NCI-H2107 (cell line): Measurements from ENCODE around the gene DTYMK.
A peak's percentile ranks its signal among the peaks of the same experiment; 100 is the strongest.

ENCODE experiments used
- DNase-seq: peaks from one replicate; lab custom pipeline; 2025; lab: John Stamatoyannopoulos, UW

Gene DTYMK

DNA sequence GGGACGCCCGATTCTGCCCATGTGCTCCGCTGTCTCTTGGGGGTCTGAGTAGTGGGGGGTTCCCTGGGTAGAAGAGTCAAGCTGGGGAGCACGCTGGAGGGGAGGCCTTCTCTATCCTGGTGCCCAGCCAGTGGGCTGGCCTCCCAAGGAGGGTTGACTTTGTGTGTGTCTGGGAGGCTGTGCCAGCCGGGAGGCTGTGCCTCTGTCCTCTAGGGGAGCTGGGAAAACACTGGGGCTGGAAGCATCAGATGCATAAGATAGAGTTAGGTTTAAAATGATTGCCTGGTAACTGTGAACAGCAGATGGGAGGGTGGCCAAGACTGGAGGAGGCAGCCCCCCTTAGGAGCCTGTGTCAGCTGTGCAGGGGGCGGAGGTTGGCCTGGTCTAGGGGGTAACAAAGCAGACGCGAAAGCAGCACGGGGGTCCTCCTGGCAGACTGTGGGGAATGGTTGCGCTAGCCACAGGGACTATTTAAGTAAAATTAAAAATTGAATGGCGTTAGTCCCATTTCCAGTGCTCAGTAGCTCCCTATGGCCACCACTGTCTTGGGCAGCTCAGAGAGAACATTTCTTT, 16.5 kb upstream of the DTYMK start:
- no peak for DNase-seq

DNA sequence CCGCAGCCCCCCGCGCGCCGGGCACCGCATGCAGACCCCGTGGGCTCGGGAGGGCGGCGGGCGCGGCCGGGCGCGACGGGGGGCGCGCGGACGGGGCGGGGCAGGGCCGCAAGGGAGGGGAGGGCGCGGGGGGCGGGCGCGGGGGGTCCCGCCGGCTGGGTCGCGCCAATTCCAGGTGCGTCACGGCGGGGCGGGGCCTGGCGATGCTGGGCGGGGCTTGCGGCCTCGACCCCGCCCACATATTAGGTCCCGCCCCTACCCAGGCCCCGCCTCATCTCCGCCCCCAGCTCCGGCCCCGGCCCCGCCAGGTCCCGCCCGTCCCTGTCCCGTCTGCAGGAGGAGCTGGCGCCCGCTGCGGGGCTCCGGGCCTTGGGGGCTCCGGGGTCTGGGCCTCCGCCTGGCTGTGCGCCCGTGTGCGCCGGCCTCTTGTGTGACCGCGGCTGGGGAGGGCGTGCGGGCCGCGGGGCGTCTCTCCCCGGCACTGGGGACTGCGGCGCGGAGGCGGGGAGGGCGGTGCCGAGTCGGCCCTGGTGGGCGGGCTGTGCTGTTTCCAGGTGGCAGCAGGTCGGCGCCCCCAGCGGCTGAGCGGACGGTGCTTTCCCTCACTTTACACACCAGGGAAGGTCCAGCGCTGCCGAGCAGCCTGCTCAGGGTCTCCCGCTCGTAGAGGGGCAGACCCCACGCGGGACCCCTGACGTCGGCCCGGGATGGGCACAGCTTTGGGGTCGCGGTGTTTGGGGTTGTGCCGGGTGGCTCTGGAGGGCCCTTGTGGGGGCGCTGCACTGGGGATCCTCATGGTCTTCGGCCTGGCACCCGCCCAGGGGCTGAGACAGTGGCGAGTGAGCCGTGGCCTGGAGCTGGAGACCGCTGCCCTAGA, 15.8 kb upstream of the DTYMK start:
- peak; percentile 70 for DNase-seq

- DNase-seq = peak; percentile 85
Measured at GRCh38 chr2:241701399-241702154, 15.0 kb upstream of the DTYMK start, which contains the start of gene ING5. Gene ING5 (plus strand): TSS chr2:241702039. CDS start chr2:241702066, 27 bp downstream.

DNA sequence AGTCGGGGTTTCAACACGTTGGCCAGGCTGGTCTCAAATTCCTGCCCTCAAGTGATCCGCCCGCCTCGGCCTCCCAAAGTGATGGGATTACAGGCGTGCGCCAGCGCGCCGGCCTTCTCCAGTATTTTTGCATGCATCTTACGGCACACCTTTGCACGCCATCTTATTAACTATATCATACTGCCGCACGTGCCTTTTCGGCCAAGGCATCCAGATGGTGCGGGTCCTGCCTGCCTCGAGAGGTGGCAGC, 14.5 kb upstream of the DTYMK start:
- no peak for DNase-seq

- no peak for DNase-seq
Measured at GRCh38 chr2:241695651-241696050, 9.0 kb upstream of the DTYMK start.

- DNase-seq = no peak
Measured at GRCh38 chr2:241692448-241692847, 5.8 kb upstream of the DTYMK start.

- no peak for DNase-seq
Measured at GRCh38 chr2:241690202-241690717, 3.6 kb upstream of the DTYMK start.

- DNase-seq = no peak
Measured at GRCh38 chr2:241689306-241689705, 2.7 kb upstream of the DTYMK start.

DNA sequence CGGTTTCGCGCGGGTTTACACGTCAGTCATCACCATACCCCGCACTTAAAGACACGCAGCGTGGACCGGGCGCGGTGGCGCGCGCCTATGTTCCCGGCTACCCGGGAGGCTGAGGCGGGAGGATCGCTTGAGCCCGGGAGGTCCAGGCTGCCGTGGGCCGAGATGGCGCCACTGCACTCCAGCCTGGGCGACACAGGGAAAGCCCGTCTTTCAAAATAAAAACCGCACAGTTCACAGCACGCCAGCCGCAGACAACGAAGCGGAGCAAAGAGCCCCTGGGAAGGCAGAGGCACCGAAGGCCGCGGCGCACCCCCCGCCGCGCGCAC, 328 bp downstream of the DTYMK start:
- no peak for DNase-seq

GRCh38 chr2:241680827-241681599, 5.6 kb downstream of the DTYMK start:
- no peak for DNase-seq

- no peak for DNase-seq
Measured at GRCh38 chr2:241680044-241680443, 6.6 kb downstream of the DTYMK start.

- no peak for DNase-seq
Measured at GRCh38 chr2:241678784-241679540, 7.7 kb downstream of the DTYMK start.

DNA sequence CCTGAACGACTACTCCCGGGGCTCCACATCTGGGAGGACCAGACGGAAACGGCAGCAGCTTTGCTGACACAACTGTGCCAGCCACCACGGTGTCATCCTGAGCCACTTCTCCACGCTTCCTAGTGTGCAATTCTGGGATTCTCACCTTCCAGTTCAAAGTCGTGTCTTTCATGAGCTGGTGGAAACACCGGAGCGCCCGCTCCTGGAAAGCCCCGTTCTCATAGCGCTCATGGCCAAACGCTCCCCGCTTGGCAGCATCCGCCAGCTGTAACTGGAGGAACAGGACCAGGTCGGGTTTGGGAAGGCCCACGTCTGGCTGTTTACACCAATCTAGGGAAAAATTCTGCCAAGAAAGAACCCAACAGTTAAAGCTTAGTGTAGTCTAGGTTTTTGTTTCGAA, 8.3 kb downstream of the DTYMK start:
- DNase-seq = no peak

DNA sequence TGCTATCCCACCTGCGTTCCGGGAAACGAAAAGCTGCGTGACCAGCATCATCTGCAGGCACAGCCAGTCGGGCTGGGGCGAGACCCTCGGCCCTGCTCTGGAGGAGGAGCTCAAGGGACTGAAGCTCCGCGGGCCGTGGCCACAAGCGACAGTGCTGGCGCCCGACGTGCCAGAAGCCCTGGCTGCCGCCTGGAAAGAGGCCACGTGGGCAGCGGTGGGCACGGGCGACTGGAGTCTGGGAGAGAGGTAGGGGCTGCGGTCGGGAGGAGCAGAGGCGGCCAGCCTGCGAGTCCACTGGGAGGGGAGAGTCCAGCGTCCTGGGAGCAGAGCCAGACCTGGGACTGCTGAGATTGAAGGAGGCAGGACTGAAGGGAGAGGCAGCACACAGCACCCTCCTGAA, 9.2 kb downstream of the DTYMK start:
- no peak for DNase-seq

DNA sequence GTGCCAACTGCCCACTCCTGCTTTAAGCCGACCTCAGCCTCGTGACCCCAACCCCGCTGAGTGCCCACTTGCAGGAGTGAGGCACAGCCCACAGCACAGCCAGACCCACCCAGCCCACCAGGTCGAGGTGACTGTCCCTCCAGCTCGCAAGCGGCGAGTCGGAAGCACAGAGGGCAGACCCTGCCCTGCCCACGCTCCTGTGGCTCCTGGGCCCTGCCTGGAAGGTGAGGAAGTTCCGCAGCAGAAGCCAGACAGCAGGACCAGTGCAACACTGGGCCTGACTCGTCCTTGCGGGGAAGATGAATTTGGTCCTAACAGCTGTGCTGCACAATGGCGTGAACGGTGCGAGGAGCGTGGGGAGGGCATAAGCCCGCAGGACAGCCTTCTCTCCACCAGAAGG, 9.9 kb downstream of the DTYMK start:
- no peak for DNase-seq

DNA sequence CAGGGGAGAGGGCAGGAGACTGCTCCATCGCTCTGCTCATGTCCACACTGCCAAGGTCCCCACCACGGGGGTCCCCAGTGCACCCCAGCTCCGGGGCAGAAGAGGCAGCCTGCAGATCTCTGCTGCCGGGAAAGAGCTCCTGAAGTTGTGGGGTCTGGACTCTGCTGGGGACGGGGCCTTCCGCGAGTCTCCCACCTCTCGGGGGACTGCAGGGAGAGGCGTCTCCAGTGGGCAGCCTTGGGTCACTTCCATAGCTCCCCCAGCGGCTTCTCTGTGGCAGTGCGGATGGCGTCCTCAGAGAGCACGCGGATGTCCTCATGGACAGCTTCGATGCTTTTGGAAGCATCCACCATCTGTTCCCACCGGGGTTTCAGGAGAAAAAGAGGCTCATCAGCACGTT, 10.7 kb downstream of the DTYMK start:
- DNase-seq = no peak

DNA sequence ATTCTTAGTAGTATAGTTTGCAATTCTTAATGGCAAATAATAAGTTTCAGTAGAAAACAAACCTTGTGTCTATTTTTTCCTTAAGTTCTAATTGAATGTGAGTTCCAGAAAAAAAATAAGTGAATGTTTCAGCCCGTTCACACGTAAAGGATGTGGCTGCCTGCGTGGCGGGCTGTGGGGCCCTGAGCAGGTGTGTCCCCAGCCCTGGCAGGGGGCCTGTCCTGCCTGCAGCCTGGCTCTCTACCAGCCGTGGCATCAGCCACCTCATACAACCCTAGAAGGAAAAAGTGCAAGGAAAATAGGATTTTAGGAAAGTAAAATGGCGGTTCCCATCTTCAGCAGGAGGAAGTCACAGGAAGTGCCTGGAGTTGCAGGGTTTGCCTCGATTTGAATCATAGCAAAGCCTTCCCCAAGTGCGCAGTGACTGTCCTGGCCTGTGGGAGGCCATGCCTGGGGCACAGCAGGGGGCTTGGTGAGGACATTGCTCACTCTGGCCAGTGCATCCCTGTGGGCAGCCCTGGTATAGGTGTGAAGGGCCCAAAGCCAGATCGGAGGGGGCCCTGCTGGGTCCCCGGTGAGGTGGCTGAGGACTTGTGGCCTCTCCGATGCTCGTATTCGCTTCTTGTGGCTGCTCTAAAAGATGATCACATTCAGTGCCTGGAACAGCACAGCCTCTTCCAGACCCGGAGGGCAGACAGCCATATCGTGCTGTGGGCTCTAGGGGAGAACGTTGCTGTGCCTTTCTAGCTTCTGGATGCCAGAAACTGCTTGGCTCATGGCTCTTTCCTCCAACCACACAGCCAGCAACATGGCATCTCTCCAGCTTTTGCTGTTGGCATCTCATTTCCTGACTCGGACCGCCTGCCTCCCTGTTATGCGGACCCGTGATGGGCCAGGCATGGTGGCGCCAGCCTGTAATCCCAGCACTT, 12.6 kb downstream of the DTYMK start:
- DNase-seq = no peak

DNA sequence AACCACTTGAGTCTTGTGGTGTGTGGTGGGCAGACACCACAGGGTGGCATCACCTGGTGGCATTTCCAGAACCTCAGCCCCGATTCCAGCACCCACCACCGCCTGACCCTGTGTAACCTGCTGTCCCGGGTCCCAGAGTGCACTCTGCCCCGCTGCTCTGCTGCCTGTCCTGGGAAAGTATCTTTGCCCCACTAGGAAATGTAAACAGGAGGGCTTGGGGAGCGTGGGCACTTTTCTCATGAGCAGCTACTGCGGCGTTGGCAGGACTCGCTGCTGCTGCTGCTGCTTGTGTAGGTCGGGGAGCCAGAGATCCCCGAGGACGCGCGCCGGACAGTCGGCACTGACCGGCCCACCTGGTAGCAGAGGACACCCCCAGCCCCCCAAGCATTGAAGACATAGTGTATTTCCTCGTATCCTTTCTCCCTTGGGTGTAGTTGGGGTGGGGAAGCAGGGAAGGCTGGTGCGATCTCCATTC, 13.4 kb downstream of the DTYMK start:
- DNase-seq = no peak

DNA sequence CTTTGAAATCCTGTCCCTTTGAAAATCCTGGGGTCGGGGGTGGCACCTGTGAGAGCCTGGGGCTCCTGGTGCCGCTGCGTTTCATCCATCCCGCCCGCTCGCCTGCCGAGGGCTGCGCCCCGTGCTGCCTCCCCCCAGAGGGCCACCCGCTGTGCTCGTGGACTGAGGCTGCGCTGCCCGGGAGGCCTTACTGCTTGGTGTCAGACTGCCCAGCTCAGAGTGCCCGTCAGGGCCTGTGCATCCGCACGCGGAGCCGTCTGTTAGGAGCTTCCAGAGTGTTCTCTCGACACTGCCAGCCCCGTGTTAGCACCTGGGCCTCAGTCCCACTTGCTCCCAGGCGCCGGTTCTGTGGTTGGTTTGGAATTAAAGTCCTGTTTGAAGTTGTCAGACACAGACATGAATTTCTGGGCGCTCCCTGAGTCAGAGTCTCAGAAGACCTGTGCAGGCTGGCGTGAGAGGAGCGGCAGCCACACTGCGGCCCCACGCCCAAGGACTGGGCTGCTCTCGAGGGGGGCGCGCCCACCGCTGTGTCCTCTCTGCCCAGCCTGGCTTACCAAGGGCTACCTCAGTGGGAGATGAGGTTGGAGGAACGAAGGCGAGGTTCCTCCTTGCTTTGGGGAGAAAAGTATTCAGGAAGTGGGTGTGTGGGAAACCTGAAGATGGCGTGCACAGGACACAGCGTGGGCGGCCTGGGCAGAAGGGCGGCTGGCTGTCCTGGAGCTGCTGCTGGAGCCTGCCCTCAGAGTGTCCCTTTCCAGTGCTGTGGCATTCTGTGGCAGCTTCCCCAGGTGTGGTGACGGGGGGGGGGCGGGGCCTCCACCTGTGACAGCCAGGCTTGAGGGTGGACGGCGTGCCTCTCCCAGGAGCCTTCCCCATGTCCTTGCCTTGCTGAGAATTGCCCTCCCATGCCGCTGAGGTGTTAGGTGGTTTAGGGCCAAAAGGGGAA, 14.1 kb downstream of the DTYMK start:
- DNase-seq = no peak
